Endothelial cell (in vitro differentiated cells): ENCODE measurements around the gene GRB10. TPM values are rescaled to one million over a fixed set of nuclear protein-coding genes. Genes with fewer than 3 reads are reported as not detected.

ENCODE experiments used
- DNase-seq: peaks from one replicate; pipeline ENCODE4 v3.0.0; 2021; ENCODE audit warnings: low spot score
- H3K27ac Mint-ChIP-seq: one replicate; pipeline ENCODE4 v1.8.0; 2021; ENCODE audit warnings: mixed read lengths, inconsistent platforms; ENCODE audit not compliant: unreplicated experiment
- H3K27me3 Mint-ChIP-seq: one replicate; pipeline ENCODE4 v1.8.0; 2021; ENCODE audit warnings: mild to moderate bottlenecking, moderate library complexity, mixed read lengths, inconsistent platforms; ENCODE audit not compliant: unreplicated experiment
- H3K36me3 Mint-ChIP-seq: one replicate; pipeline ENCODE4 v1.8.0; 2021; ENCODE audit warnings: mild to moderate bottlenecking, low read depth, mixed read lengths, inconsistent platforms; ENCODE audit not compliant: unreplicated experiment
- H3K4me1 Mint-ChIP-seq: one replicate; pipeline ENCODE4 v1.8.0; 2021; ENCODE audit warnings: mild to moderate bottlenecking, mixed read lengths, inconsistent platforms; ENCODE audit not compliant: unreplicated experiment
- H3K4me3 Mint-ChIP-seq: one replicate; pipeline ENCODE4 v1.8.0; 2021; ENCODE audit warnings: mild to moderate bottlenecking, mixed read lengths, inconsistent platforms; ENCODE audit not compliant: unreplicated experiment
- H3K9me3 Mint-ChIP-seq: one replicate; pipeline ENCODE4 v1.8.0; 2021; ENCODE audit warnings: mixed read lengths, inconsistent platforms; ENCODE audit not compliant: unreplicated experiment
- CTCF ChIP-seq: fragments of 200-600 bp; sonication (generic); IDR thresholded peaks from one replicate; pipeline ENCODE4 v1.5.0; 2021; ENCODE audit warnings: antibody characterized with exemption; ENCODE audit not compliant: unreplicated experiment
- total RNA-seq: library from RNA; stranded (reverse); fragmentation: NEBNext Ultra II Directional; extraction: Animal tissue kit (Norgen Biotek cat#: 25700); gene quantifications from one replicate; pipeline ENCODE4 v1.2.1, GENCODE V29; 2021; ENCODE audit not compliant: unreplicated experiment

The GRB10 gene
- total RNA-seq, 1 donor from 2014 or later: 164 TPM

- DNase-seq: no peak
- Mint-ChIP-seq H3K4me1 (peaks cover 25% of the 10 kb centered on the region), H3K4me3 (no peak overlapping the region), H3K9me3 (no peaks in the 10 kb centered on the region), H3K27me3 (peaks cover 1% of the 10 kb centered on the region), H3K27ac (no peak overlapping the region), H3K36me3 (peaks cover 34% of the 10 kb centered on the region)
- no peak for TF ChIP-seq CTCF
Measured at GRCh38 chr7:50648076-50648475, 134.6 kb downstream of the GRB10 start.

- DNase-seq: no peak
- Mint-ChIP-seq H3K4me1 (peaks cover 25% of the 10 kb centered on the region), H3K9me3 (no peaks in the 10 kb centered on the region), H3K36me3 (peaks cover 34% of the 10 kb centered on the region), H3K27ac (peak overlapping the region; percentile 9), H3K4me3 (no peak overlapping the region), H3K27me3 (peaks cover 1% of the 10 kb centered on the region)
- no peak for TF ChIP-seq CTCF
Measured at GRCh38 chr7:50647286-50647980, 135.3 kb downstream of the GRB10 start.

GRCh38 chr7:50646069-50646468 lies 136.6 kb downstream of the GRB10 start:
- no peak overlapping the region for H3K27ac Mint-ChIP-seq
- H3K9me3 Mint-ChIP-seq: no peaks in the 10 kb centered on the region
- no peak for TF ChIP-seq CTCF
- no peak for DNase-seq
- H3K4me1 Mint-ChIP-seq: peaks cover 36% of the 10 kb centered on the region
- H3K27me3 Mint-ChIP-seq: peaks cover 4% of the 10 kb centered on the region
- peaks cover 32% of the 10 kb centered on the region for H3K36me3 Mint-ChIP-seq
- no peak overlapping the region for H3K4me3 Mint-ChIP-seq

- peaks cover 35% of the 10 kb centered on the region for H3K36me3 Mint-ChIP-seq
- H3K9me3 Mint-ChIP-seq: no peaks in the 10 kb centered on the region
- TF ChIP-seq CTCF: no peak
- H3K27ac Mint-ChIP-seq: no peak overlapping the region
- peaks cover 36% of the 10 kb centered on the region for H3K4me1 Mint-ChIP-seq
- DNase-seq: no peak
- H3K27me3 Mint-ChIP-seq: peaks cover 4% of the 10 kb centered on the region
- H3K4me3 Mint-ChIP-seq: no peak overlapping the region
Measured at GRCh38 chr7:50645186-50645585, 137.5 kb downstream of the GRB10 start.

- DNase-seq: no peak
- no peak for TF ChIP-seq CTCF
- Mint-ChIP-seq H3K27me3 (peaks cover 4% of the 10 kb centered on the region), H3K36me3 (peaks cover 29% of the 10 kb centered on the region), H3K9me3 (no peaks in the 10 kb centered on the region), H3K4me1 (peaks cover 33% of the 10 kb centered on the region), H3K4me3 (peak overlapping the region; percentile 9), H3K27ac (no peak overlapping the region)
Measured at GRCh38 chr7:50644586-50644985, 138.1 kb downstream of the GRB10 start.
